ENCODE data around the gene FIBCD1.

Gene FIBCD1

GRCh38 chr9:130899051-130899748 lies 39.8 kb downstream of the FIBCD1 start:
- Histone ChIP-seq H3K27ac (ENCODE audit: insufficient read depth, low read depth, low read length, poor library complexity, severe bottlenecking) (no peak overlapping the region), H3K9me3 (ENCODE audit: control insufficient read depth, low read length) (no peaks in the 10 kb centered on the region), H3K36me3 (ENCODE audit: control insufficient read depth, insufficient read depth, low read length) (no peaks in the 10 kb centered on the region), H3K4me3 (ENCODE audit: insufficient read depth, low read depth, low read length) (no peak overlapping the region), H3K27me3 (ENCODE audit: control insufficient read depth, insufficient read depth, low read length, poor library complexity, severe bottlenecking) (no peaks in the 10 kb centered on the region), H3K4me1 (ENCODE audit: control insufficient read depth, insufficient read depth, low read length) (peaks cover 8% of the 10 kb centered on the region)
- WGBS, 2 experiments, result 92% methylated on average over 25 of the region's 25 CpGs

GRCh38 chr9:130898552-130898852 lies 40.5 kb downstream of the FIBCD1 start:
- Histone ChIP-seq H3K9me3 (ENCODE audit: control insufficient read depth, low read length) (no peaks in the 10 kb centered on the region), H3K4me1 (ENCODE audit: control insufficient read depth, insufficient read depth, low read length) (peaks cover 8% of the 10 kb centered on the region), H3K36me3 (ENCODE audit: control insufficient read depth, insufficient read depth, low read length) (no peaks in the 10 kb centered on the region), H3K4me3 (ENCODE audit: insufficient read depth, low read depth, low read length) (no peak overlapping the region), H3K27me3 (ENCODE audit: control insufficient read depth, insufficient read depth, low read length, poor library complexity, severe bottlenecking) (no peaks in the 10 kb centered on the region), H3K27ac (ENCODE audit: insufficient read depth, low read depth, low read length, poor library complexity, severe bottlenecking) (no peak overlapping the region)
- WGBS, 2 experiments, result 82 to 93% methylated on average over 4 of the region's 4 CpGs

- Histone ChIP-seq H3K27me3 (ENCODE audit: control insufficient read depth, insufficient read depth, low read length, poor library complexity, severe bottlenecking) (no peaks in the 10 kb centered on the region), H3K27ac (ENCODE audit: insufficient read depth, low read depth, low read length, poor library complexity, severe bottlenecking) (no peak overlapping the region), H3K36me3 (ENCODE audit: control insufficient read depth, insufficient read depth, low read length) (no peaks in the 10 kb centered on the region), H3K4me3 (ENCODE audit: insufficient read depth, low read depth, low read length) (no peak overlapping the region), H3K9me3 (ENCODE audit: control insufficient read depth, low read length) (no peaks in the 10 kb centered on the region), H3K4me1 (ENCODE audit: control insufficient read depth, insufficient read depth, low read length) (peaks cover 8% of the 10 kb centered on the region)
- WGBS, 2 experiments, result 92% methylated on average over 29 of the region's 29 CpGs
Measured at GRCh38 chr9:130897848-130898551, 41.0 kb downstream of the FIBCD1 start.

- H3K27me3 ChIP-seq (ENCODE audit: control insufficient read depth, insufficient read depth, low read length, poor library complexity, severe bottlenecking), result no peaks in the 10 kb centered on the region
- H3K4me1 ChIP-seq (ENCODE audit: control insufficient read depth, insufficient read depth, low read length), result peaks cover 8% of the 10 kb centered on the region
- H3K36me3 ChIP-seq (ENCODE audit: control insufficient read depth, insufficient read depth, low read length), result no peaks in the 10 kb centered on the region
- H3K9me3 ChIP-seq (ENCODE audit: control insufficient read depth, low read length), result no peaks in the 10 kb centered on the region
- no peak overlapping the region for H3K4me3 ChIP-seq (ENCODE audit: insufficient read depth, low read depth, low read length)
- no peak overlapping the region for H3K27ac ChIP-seq (ENCODE audit: insufficient read depth, low read depth, low read length, poor library complexity, severe bottlenecking)
- 89 to 92% methylated on average over 16 of the region's 16 CpGs for WGBS, 2 experiments
Measured at GRCh38 chr9:130897105-130897751, 41.8 kb downstream of the FIBCD1 start.

- no peaks in the 10 kb centered on the region for H3K36me3 ChIP-seq (ENCODE audit: control insufficient read depth, insufficient read depth, low read length)
- H3K9me3 ChIP-seq (ENCODE audit: control insufficient read depth, low read length), result no peaks in the 10 kb centered on the region
- 91 to 92% methylated on average over 27 of the region's 27 CpGs for WGBS, 2 experiments
- peaks cover 11% of the 10 kb centered on the region for H3K4me1 ChIP-seq (ENCODE audit: control insufficient read depth, insufficient read depth, low read length)
- H3K27ac ChIP-seq (ENCODE audit: insufficient read depth, low read depth, low read length, poor library complexity, severe bottlenecking), result no peak within 1 kb of the TSS
- no peak within 1 kb of the TSS for H3K4me3 ChIP-seq (ENCODE audit: insufficient read depth, low read depth, low read length)
- H3K27me3 ChIP-seq (ENCODE audit: control insufficient read depth, insufficient read depth, low read length, poor library complexity, severe bottlenecking), result no peaks in the 10 kb centered on the region
Measured at GRCh38 chr9:130896233-130897014, 42.6 kb downstream of the FIBCD1 start, which contains the start of gene QRFP. Gene QRFP, minus strand, starts transcription at chr9:130896812. Its CDS starts 2,974 bp downstream, at chr9:130893838.

- Histone ChIP-seq H3K9me3 (ENCODE audit: control insufficient read depth, low read length) (no peaks in the 10 kb centered on the region), H3K4me1 (ENCODE audit: control insufficient read depth, insufficient read depth, low read length) (peaks cover 16% of the 10 kb centered on the region), H3K27me3 (ENCODE audit: control insufficient read depth, insufficient read depth, low read length, poor library complexity, severe bottlenecking) (no peaks in the 10 kb centered on the region), H3K36me3 (ENCODE audit: control insufficient read depth, insufficient read depth, low read length) (no peaks in the 10 kb centered on the region), H3K4me3 (ENCODE audit: insufficient read depth, low read depth, low read length) (no peak overlapping the region), H3K27ac (ENCODE audit: insufficient read depth, low read depth, low read length, poor library complexity, severe bottlenecking) (no peak overlapping the region)
- WGBS, 2 experiments, result 87 to 88% methylated on average over 24 of the region's 24 CpGs
Measured at GRCh38 chr9:130895481-130896232, 43.4 kb downstream of the FIBCD1 start.

- Histone ChIP-seq H3K27ac (ENCODE audit: insufficient read depth, low read depth, low read length, poor library complexity, severe bottlenecking) (no peak overlapping the region), H3K4me1 (ENCODE audit: control insufficient read depth, insufficient read depth, low read length) (peaks cover 16% of the 10 kb centered on the region), H3K4me3 (ENCODE audit: insufficient read depth, low read depth, low read length) (no peak overlapping the region), H3K27me3 (ENCODE audit: control insufficient read depth, insufficient read depth, low read length, poor library complexity, severe bottlenecking) (no peaks in the 10 kb centered on the region), H3K36me3 (ENCODE audit: control insufficient read depth, insufficient read depth, low read length) (peaks cover under 1% of the 10 kb centered on the region), H3K9me3 (ENCODE audit: control insufficient read depth, low read length) (no peaks in the 10 kb centered on the region)
- 92% methylated on average over 9 of the region's 9 CpGs for WGBS, 2 experiments
Measured at GRCh38 chr9:130895038-130895437, 44.0 kb downstream of the FIBCD1 start.

GRCh38 chr9:130894546-130894945 lies 44.5 kb downstream of the FIBCD1 start:
- H3K36me3 ChIP-seq (ENCODE audit: control insufficient read depth, insufficient read depth, low read length), result peaks cover 4% of the 10 kb centered on the region
- no peaks in the 10 kb centered on the region for H3K9me3 ChIP-seq (ENCODE audit: control insufficient read depth, low read length)
- no peaks in the 10 kb centered on the region for H3K27me3 ChIP-seq (ENCODE audit: control insufficient read depth, insufficient read depth, low read length, poor library complexity, severe bottlenecking)
- WGBS, 2 experiments, result 87 to 88% methylated on average over 7 of the region's 7 CpGs
- no peak overlapping the region for H3K27ac ChIP-seq (ENCODE audit: insufficient read depth, low read depth, low read length, poor library complexity, severe bottlenecking)
- no peak overlapping the region for H3K4me3 ChIP-seq (ENCODE audit: insufficient read depth, low read depth, low read length)
- peaks cover 16% of the 10 kb centered on the region for H3K4me1 ChIP-seq (ENCODE audit: control insufficient read depth, insufficient read depth, low read length)

GRCh38 chr9:130893341-130894101 lies 45.5 kb downstream of the FIBCD1 start:
- Histone ChIP-seq H3K27me3 (ENCODE audit: control insufficient read depth, insufficient read depth, low read length, poor library complexity, severe bottlenecking) (no peaks in the 10 kb centered on the region), H3K36me3 (ENCODE audit: control insufficient read depth, insufficient read depth, low read length) (peaks cover 4% of the 10 kb centered on the region), H3K4me1 (ENCODE audit: control insufficient read depth, insufficient read depth, low read length) (peaks cover 16% of the 10 kb centered on the region), H3K27ac (ENCODE audit: insufficient read depth, low read depth, low read length, poor library complexity, severe bottlenecking) (no peak overlapping the region), H3K9me3 (ENCODE audit: control insufficient read depth, low read length) (no peaks in the 10 kb centered on the region), H3K4me3 (ENCODE audit: insufficient read depth, low read depth, low read length) (no peak overlapping the region)
- 87% methylated on average over 34 of the region's 34 CpGs for WGBS, 2 experiments
